ENCODE data around the gene SLC29A3. TPM values are rescaled to one million over a fixed set of nuclear protein-coding genes. Genes with fewer than 3 reads are reported as not detected.

SLC29A3 gene
- total RNA-seq, 1 experiment from 2014 or later: 4.4 TPM

- intact Hi-C loops (cut with micrococcal nuclease): no loop called here
- no peaks in the 10 kb centered on the region for H3K9me3 ChIP-seq (ENCODE audit: low read length)
Measured at GRCh38 chr10:71323407-71323806, 4.3 kb downstream of the SLC29A3 start.

GRCh38 chr10:71324743-71325142 lies 5.7 kb downstream of the SLC29A3 start:
- no peaks in the 10 kb centered on the region for H3K9me2 ChIP-seq (replicated peaks; ENCODE audit: low read length)
- H3K4me2 ChIP-seq (ENCODE audit: low read length): no peak overlapping the region
- H3K36me3 ChIP-seq (ENCODE audit: low read depth, low read length): no peaks in the 10 kb centered on the region
- ChIA-PET CTCF (no interaction called here), POLR2A (ENCODE audit: unreplicated experiment) (no interaction called here)
- H3K4me1 ChIP-seq (ENCODE audit: insufficient read depth, low read length): peaks cover 6% of the 10 kb centered on the region; the same call in 1 of the 2 replicates
- H3K9me3 ChIP-seq (ENCODE audit: low read length): no peaks in the 10 kb centered on the region
- no peaks in the 10 kb centered on the region for H3K27me3 ChIP-seq (ENCODE audit: low read length)
- no peak overlapping the region for H3K9ac ChIP-seq (ENCODE audit: low read length)
- intact Hi-C loops (cut with micrococcal nuclease): no loop called here
- ATAC-seq (no peak), DNase-seq (no peak)
- no peaks in the 10 kb centered on the region for H3F3A ChIP-seq (ENCODE audit: low read length, unreplicated experiment)
- no TSS peak for BruUV-seq (replicated peaks)
- no peak overlapping the region for H2AFZ ChIP-seq (ENCODE audit: low read length)
- H3K79me2 ChIP-seq (ENCODE audit: low read length): no peaks in the 10 kb centered on the region
- no peaks in the 10 kb centered on the region for H4K20me1 ChIP-seq (ENCODE audit: low read length)
- no peak overlapping the region for H3K27ac ChIP-seq (ENCODE audit: low read length)
- no peak for TF ChIP-seq EZH2phosphoT487 (IDR thresholded peaks at IDR 0.05; ENCODE audit: borderline replicate concordance, low read length)
- TF ChIP-seq, protein P1, sequence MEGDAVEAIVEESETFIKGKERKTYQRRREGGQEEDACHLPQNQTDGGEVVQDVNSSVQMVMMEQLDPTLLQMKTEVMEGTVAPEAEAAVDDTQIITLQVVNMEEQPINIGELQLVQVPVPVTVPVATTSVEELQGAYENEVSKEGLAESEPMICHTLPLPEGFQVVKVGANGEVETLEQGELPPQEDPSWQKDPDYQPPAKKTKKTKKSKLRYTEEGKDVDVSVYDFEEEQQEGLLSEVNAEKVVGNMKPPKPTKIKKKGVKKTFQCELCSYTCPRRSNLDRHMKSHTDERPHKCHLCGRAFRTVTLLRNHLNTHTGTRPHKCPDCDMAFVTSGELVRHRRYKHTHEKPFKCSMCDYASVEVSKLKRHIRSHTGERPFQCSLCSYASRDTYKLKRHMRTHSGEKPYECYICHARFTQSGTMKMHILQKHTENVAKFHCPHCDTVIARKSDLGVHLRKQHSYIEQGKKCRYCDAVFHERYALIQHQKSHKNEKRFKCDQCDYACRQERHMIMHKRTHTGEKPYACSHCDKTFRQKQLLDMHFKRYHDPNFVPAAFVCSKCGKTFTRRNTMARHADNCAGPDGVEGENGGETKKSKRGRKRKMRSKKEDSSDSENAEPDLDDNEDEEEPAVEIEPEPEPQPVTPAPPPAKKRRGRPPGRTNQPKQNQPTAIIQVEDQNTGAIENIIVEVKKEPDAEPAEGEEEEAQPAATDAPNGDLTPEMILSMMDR (conservative IDR thresholded peaks at IDR 0.05; ENCODE audit: low read depth, low read length): no peak
- TF ChIP-seq EZH2 (IDR thresholded peaks at IDR 0.05; ENCODE audit: low read length, unreplicated experiment): no peak
- H3K4me3 ChIP-seq (ENCODE audit: low read length): no peak overlapping the region

More at GRCh38 chr10:71323407-71323806, 4.3 kb downstream of the SLC29A3 start:
- no peaks in the 10 kb centered on the region for H3K9me2 ChIP-seq (replicated peaks; ENCODE audit: low read length)
- no peak overlapping the region for H2AFZ ChIP-seq (ENCODE audit: low read length)
- no peaks in the 10 kb centered on the region for H4K20me1 ChIP-seq (ENCODE audit: low read length)
- BruUV-seq (replicated peaks): no TSS peak
- H3K36me3 ChIP-seq (ENCODE audit: low read depth, low read length): no peaks in the 10 kb centered on the region
- ChIA-PET CTCF (no interaction called here), POLR2A (ENCODE audit: unreplicated experiment) (no interaction called here)
- H3K27ac ChIP-seq (ENCODE audit: low read length): no peak overlapping the region
- no peak for ATAC-seq
- H3K4me1 ChIP-seq (ENCODE audit: insufficient read depth, low read length): peaks cover 7% of the 10 kb centered on the region; the same call in 1 of the 2 replicates
- H3K9ac ChIP-seq (ENCODE audit: low read length): no peak overlapping the region
- TF ChIP-seq, protein P1 (conservative IDR thresholded peaks at IDR 0.05; ENCODE audit: low read depth, low read length): no peak
- TF ChIP-seq EZH2 (IDR thresholded peaks at IDR 0.05; ENCODE audit: low read length, unreplicated experiment) (no peak), EZH2phosphoT487 (IDR thresholded peaks at IDR 0.05; ENCODE audit: borderline replicate concordance, low read length) (no peak)
- DNase-seq: no peak
- H3K4me2 ChIP-seq (ENCODE audit: low read length): no peak overlapping the region
- H3K27me3 ChIP-seq (ENCODE audit: low read length): no peaks in the 10 kb centered on the region
- no peaks in the 10 kb centered on the region for H3K79me2 ChIP-seq (ENCODE audit: low read length)
- no peaks in the 10 kb centered on the region for H3F3A ChIP-seq (ENCODE audit: low read length, unreplicated experiment)
- no peak overlapping the region for H3K4me3 ChIP-seq (ENCODE audit: low read length)

- H3K36me3 ChIP-seq (ENCODE audit: low read depth, low read length): no peaks in the 10 kb centered on the region
- no peak for ATAC-seq
- no peaks in the 10 kb centered on the region for H3K9me3 ChIP-seq (ENCODE audit: low read length)
- no peak for DNase-seq
- H3K4me1 ChIP-seq (ENCODE audit: insufficient read depth, low read length): peaks cover under 1% of the 10 kb centered on the region; the same call in 1 of the 2 replicates
- no peak overlapping the region for H3K4me2 ChIP-seq (ENCODE audit: low read length)
- no peaks in the 10 kb centered on the region for H4K20me1 ChIP-seq (ENCODE audit: low read length)
- no peaks in the 10 kb centered on the region for H3K27me3 ChIP-seq (ENCODE audit: low read length)
- H3K27ac ChIP-seq (ENCODE audit: low read length): no peak overlapping the region
- H3K9me2 ChIP-seq (replicated peaks; ENCODE audit: low read length): no peaks in the 10 kb centered on the region
- H3K9ac ChIP-seq (ENCODE audit: low read length): no peak overlapping the region
- H3F3A ChIP-seq (ENCODE audit: low read length, unreplicated experiment): no peaks in the 10 kb centered on the region
- no peak overlapping the region for H3K4me3 ChIP-seq (ENCODE audit: low read length)
- no peaks in the 10 kb centered on the region for H3K79me2 ChIP-seq (ENCODE audit: low read length)
- intact Hi-C loops (cut with micrococcal nuclease): no loop called here
- ChIA-PET CTCF (no interaction called here), POLR2A (ENCODE audit: unreplicated experiment) (no interaction called here)
- BruUV-seq (replicated peaks): no TSS peak
- TF ChIP-seq EZH2 (IDR thresholded peaks at IDR 0.05; ENCODE audit: low read length, unreplicated experiment): no peak
- TF ChIP-seq, protein P1 (conservative IDR thresholded peaks at IDR 0.05; ENCODE audit: low read depth, low read length): no peak
- TF ChIP-seq EZH2phosphoT487 (IDR thresholded peaks at IDR 0.05; ENCODE audit: borderline replicate concordance, low read length): no peak
- no peak overlapping the region for H2AFZ ChIP-seq (ENCODE audit: low read length)
Measured at GRCh38 chr10:71325267-71325666, 6.2 kb downstream of the SLC29A3 start.
